NCI-H345 (cell line): Measurements from ENCODE around the gene WTIP.
A peak's percentile ranks its signal among the peaks of the same experiment; 100 is the strongest.
"Not testable (repeated sequence)": the region's sequence is repeated elsewhere in the genome, so short reads cannot be mapped to it uniquely, and the experiment has no call there.

ENCODE experiments used
- DNase-seq: peaks from one replicate; lab custom pipeline; 2025; lab: John Stamatoyannopoulos, UW

The WTIP gene

GRCh38 chr19:34480971-34481841, at the start of gene WTIP:
TSS of gene WTIP (plus strand) at chr19:34481758. CDS start at chr19:34481975, 217 bp downstream.
- DNase-seq = no peak

GRCh38 chr19:34432797-34433196, 48.8 kb upstream of the WTIP start:
- DNase-seq = no peak

GRCh38 chr19:34436716-34437115, 44.8 kb upstream of the WTIP start:
- DNase-seq = no peak

- no peak for DNase-seq
Observed at GRCh38 chr19:34448191-34448590, 33.4 kb upstream of the WTIP start.

- DNase-seq = no peak
Observed at GRCh38 chr19:34452723-34453122, 28.8 kb upstream of the WTIP start.

- DNase-seq = no peak
Observed at GRCh38 chr19:34454091-34454490, 27.5 kb upstream of the WTIP start.

- DNase-seq = no peak
Observed at GRCh38 chr19:34454685-34455084, 26.9 kb upstream of the WTIP start.

- not testable (repeated sequence) for DNase-seq
Observed at GRCh38 chr19:34455783-34456480, 25.6 kb upstream of the WTIP start.

GRCh38 chr19:34457446-34457845, 24.1 kb upstream of the WTIP start:
- DNase-seq = no peak

GRCh38 chr19:34458677-34459076, 22.9 kb upstream of the WTIP start:
- no peak for DNase-seq

GRCh38 chr19:34459614-34460013, 21.9 kb upstream of the WTIP start:
- no peak for DNase-seq

- DNase-seq = no peak
Observed at GRCh38 chr19:34461375-34462100, 20.0 kb upstream of the WTIP start.

- not testable (repeated sequence) for DNase-seq
Observed at GRCh38 chr19:34464785-34465184, 16.8 kb upstream of the WTIP start.

GRCh38 chr19:34468409-34468808, 13.1 kb upstream of the WTIP start:
- no peak for DNase-seq

- DNase-seq = not testable (repeated sequence)
Observed at GRCh38 chr19:34469026-34469425, 12.5 kb upstream of the WTIP start.

- DNase-seq = no peak
Observed at GRCh38 chr19:34471906-34472700, 9.5 kb upstream of the WTIP start.

- peak; percentile 85 for DNase-seq
Observed at GRCh38 chr19:34474233-34474989, 7.1 kb upstream of the WTIP start.

GRCh38 chr19:34475026-34475974, 6.3 kb upstream of the WTIP start:
- no peak for DNase-seq

- no peak for DNase-seq
Observed at GRCh38 chr19:34475975-34476594, 5.5 kb upstream of the WTIP start.
